GM19035 (cell line): ENCODE results near the gene MCM3AP.

Experiments used
- ATAC-seq: cut with Tn5 transposase; IDR thresholded peaks from one replicate; pipeline ENCODE4 v1.9.1; 2021; ENCODE audit not compliant: unreplicated experiment

MCM3AP gene

DNA sequence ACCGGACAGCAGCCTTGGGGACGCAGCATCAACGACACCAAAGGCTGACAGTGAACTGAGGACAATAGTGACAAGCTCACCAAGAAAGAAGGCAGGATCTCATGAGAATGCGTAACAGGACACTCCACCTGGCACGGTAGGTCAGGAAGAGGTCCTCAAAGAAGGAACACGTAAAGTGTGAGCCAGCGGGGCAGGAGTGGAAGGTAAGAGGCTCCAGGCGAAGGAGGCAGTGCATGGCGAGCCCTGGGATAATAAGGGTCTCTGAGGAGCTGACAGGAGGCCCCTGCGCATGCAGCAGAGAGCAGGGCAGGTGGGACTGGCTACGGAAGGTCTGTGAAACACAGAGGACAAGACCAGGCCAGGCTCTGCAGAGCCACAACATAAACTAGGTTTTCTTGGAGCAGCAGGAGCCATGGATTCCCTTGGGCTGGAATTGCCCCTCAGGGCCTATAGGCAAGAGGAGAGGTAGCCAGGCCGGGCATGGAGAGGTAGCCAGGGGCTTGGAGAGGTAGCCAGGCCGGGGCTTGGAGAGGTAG, 65.1 kb downstream of the MCM3AP start:
- ATAC-seq, result no peak

DNA sequence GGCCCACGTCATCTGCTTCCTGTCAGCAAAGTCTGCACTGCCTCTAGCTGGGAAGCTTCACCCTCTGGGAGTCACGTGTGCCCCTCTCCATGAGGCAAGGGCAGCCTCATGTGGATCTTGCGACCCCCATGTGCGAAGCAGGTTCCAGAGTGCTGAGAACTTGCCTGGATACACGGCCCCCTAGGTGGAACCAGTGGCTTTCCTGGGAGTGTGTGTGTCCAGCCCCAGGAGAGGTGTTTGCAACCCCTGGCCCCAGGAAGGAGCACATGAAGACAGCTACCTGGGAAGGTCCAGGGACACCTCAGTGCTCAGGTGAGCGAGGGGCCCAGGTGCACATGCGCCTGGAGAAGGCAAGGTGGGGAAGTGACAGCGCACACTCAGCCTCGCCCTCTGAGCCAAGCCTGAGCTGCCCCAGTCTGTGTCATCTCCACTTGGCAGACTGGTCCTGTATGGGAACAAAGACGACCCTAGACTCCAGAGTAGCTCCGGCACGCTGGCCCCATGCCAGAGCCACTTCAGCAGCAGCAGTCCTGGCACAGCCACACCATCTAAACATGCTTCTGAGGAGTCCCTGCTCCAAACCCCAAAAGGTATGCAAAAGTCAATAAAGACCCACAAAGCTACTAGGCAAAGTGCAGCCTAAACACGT, 65.7 kb downstream of the MCM3AP start:
- ATAC-seq, result no peak

GRCh38 chr21:46218906-46219590, 66.4 kb downstream of the MCM3AP start:
- ATAC-seq, result no peak

- no peak for ATAC-seq
These were observed 67.8 kb downstream of the MCM3AP start for GRCh38 chr21:46217511-46218196.

GRCh38 chr21:46216132-46216747, 69.2 kb downstream of the MCM3AP start:
- ATAC-seq, result no peak

DNA sequence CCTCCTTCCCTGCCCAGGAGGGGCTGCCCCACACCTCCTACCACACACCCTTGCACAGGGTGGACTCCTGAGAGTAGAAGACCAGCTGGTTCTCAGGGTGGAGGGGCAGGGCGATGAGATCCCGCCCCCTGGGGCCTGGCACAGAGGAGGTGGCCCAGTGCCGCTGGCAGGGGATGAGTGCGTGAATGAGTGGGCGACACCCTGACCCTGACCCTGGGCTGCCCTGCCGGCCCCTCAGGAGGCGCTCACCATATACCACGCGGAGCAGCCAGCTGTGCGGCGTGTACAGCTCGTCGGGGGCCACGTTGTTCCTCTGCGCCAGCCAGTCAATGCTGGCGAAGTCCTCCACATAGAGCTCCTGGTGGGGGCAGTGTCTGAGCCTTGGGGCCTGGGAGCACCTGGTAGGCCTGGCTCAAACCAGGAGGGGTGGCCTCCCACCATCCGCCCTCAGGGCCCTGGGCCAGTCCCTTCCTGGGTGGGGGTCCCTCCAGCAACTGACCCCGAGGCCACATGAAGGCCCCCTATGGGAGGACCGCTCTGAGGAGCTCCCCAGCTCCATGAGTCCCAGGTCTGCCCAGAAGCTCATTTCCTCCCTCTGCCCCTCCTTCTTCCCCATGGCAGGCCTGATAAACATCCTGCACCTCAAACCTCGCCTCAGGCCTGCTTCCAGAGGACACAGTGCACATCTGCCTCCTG, 69.8 kb downstream of the MCM3AP start:
- no peak for ATAC-seq

- no peak for ATAC-seq
These were observed 70.7 kb downstream of the MCM3AP start for GRCh38 chr21:46214478-46215340.

DNA sequence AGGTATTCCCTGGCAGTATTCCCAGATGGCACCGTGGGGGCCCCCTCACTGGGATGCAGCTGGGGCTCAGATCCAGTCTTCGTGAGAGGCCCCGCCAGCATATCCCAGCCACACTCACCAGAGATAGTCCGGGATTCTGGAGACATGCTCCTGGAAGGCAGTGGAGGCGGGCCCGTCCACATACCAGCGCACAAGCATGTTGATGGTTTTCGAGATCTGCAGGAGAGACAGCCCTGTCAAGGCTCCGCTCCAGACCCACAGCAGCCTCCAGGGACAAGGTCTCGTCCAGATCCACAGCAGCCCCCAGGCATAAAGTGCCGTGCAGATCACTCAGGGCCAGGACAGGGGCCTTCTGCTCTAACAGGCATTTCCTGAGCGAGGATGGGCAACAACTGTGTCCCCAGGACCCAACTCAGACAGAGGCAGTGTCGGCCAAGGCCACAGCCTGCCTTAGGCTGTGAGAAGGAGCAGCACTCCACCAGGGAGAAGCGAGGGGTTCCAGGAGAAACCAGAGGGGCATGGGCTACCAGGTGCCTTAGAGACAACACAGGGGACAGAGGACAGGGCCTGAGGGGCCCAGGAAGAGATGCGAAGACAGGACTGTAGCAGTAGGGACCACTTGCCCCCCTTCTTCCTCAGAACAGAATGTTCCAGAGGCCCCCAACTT, 71.7 kb downstream of the MCM3AP start:
- no peak for ATAC-seq

DNA sequence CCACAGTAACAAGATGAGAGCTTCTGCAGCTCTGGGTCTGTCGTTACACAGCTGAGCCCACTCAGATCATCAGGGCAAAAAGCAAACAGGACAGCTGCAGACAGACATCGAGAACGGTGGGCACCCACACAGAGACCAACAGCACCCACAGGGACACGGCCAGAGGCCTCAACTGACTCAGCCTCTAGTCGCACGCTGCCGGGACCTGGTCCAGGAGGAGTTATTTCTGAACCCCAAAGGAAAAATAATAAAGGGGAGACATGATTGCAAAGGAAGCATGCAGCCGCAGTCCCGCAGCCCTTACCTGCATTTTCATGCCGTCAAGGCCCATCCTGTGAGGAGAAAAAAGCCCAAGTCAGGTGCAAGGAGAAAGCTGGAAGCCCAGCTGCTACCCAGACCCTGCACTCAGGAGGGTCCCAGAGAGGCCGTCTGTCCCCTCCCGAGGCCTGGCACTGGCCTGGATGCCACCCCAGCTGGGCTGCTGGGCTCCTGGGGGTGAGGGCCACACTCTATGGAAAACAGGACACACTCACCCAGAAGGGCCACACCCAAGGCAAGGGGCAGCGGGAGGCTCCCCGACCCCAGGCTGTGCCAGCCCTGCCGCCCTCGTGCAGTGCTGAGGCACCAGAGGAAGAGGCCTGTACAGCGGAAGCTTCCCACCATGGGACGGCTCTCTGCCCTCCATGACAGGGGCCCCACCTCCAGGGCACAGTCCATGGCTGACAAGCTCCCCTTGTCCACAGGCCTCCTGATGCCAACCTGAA, 72.5 kb downstream of the MCM3AP start:
- ATAC-seq, result no peak

DNA sequence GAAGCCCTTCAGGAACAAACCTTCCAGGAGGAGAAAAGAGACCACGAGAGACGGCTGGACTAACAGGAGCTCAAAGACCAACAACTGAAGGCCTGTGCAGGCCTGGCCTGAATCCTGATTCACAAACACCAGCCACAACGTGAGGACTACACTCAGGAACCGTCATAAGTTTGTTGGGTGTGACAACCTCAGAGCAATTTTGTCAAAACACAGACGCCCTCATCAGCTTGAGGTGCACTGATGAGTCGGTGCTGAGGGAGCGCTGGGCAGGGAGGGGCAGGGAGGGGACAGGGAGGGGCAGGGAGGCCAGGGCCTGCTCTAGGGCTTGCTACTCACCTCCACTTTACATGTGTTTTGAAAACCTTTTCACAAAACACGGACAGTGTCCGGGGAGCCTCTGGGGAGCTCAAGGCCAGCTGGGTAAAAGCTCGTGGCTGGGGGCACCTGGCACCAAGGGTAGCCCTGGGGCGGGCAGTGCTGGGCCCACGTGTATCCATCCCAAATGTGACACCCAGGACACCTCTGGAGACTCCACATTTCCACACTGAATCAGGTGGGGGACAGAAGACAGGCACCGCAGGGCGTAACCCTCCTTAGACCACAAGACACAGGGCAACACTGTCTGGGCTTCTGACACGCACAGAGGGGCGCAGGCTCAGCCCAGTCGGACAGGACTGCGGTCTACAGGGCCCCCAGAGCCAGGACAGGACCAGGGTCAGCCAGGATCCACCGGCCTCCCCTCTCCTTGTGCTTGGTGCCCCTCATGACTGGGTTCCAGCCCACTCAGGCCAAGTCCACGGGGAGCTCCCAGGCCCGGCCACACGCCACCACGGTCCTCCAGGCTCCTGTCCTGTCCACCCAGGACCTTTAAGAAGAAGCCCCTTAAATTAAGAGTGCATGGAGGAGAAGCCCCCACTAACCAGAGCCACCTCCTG, 73.4 kb downstream of the MCM3AP start:
- no peak for ATAC-seq

DNA sequence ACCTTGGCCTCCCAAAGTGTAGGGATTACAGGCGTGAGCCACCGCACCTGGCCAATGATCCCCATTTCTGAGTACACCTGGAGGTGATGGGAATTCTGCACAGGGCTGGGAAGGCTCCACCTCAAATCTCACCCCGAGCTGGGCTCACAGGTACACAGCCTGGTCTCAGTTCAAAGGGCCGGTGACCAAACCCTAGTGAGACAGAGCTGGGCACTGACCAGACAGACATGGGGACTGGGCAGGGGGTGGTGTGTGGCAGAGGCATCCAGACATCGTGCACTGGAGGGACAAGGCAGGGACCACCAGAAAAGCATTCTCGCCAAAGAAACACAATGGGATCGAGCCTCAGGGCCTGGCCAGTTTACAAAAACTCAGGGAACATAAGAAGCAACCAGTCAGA, 74.0 kb downstream of the MCM3AP start:
- no peak for ATAC-seq

DNA sequence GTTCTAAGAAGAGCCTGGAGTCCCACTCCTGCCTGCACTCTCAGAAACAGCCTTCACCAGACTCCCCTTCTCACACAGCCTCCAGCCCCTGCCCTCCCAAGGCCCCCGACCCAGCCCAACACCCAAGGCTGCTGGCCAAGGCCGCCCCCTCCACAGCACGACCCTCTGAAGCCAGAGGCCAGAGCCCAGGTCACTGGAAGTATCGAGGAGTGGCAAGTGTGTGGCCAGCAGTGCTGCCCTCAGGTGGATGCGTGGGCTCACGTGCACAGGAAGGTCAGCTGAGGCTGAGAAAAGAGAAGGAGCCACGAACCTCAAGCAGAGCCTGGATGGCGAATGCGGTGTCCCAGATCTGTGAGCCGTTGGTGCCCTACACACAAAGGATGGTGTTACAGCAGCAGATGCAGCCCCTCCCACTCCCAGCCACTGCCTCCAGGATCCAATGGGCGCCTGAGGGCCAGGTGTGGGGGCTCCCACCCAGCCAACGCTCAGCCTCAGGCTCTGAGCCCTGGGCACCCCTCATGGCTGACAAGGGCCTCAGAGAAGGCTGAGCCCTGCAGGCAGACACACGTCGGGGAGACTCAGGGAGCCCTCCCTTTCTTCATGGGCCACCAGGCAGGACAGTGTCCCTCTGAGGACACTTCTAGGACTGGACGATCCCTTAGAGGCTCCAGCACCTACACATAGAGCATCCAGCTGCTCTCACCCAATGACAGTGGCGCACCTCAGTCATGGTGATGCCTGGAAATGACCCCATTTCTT, 74.9 kb downstream of the MCM3AP start:
- ATAC-seq, result no peak

DNA sequence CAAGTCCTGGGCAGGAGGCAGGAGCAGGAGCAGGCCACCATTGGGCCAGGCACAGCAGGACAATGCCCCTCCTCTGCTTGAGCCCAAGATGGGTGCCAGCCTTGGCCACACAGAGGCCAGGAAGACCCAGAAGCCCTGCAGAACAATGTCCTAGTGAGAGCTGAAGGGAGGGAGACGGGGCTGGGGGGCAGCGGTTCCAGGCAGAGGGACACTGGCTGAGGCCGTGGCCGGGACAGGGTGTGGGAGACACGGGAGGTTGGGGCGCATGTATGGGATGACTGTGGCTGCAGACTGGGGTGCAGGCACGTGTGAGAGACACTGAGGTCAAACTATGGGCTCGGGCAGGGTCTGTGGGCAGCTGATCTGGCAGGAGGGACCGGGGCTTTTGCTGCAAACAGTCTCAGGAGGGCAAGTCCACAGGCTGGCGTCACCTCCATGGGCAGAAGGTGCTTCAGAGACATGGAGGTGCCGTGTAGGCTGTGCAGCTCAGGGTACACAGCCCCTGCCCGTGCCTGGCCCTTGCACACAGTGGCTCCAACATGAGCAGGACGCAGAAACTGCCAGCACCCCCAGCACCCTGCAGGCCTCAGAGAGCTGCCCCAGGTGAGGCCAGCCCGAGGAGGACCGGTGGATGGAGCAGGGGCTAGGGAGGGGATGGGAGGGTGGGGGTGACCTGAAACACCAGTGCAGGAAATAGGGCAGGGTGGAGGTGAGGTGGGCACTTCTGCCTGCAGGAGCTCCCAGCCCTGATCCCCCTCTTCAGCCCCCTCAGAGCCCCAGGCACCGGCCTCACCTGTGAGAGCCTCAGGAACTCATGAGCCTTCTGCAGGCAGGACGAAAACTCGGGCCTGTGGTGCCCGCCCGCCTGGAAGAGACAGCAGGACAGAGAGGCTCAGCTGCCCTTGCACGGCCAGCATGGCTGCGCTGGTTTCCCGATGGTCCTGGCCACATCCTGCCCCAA, 76.4 kb downstream of the MCM3AP start:
- ATAC-seq, result no peak

DNA sequence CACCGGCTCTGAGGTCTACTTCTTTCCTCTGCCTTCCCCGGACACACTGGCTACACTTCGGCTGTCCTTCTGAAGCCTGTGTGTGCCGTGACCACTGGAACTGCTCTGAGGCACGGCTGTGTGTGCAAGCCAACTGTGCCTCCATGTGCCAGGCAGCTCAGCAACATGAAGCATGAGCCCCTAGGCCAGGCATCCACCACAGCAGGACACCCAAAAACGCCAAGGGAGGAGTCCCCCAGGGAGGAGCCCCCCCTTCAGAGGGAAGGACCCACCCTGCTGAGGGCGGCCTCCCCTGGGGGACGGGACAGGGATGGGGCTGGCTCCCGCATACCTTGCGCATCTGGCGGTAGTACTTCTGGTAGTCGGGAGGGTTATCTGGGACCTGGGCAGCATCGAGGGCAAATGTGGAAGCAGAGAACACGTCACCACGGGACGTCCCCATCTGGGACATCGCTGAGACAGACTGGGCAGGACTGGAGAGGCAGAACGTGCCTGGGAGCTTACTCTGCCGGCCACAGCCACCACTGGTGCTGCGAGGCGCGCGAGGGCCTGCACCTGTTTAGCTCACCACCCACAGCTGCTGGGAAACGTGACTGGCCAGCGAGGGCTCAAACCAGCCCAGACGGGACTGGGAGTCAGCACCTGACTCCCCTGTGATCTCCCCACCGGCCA, 77.4 kb downstream of the MCM3AP start:
- ATAC-seq, result no peak
